Fibroblast of skin of left biceps (primary cell): ENCODE measurements around the gene CBARP.

Source experiments
- DNase-seq, 2 experiments: peaks; one replicate each; pipeline ENCODE4 v3.0.0-alpha.2; 2013; ENCODE audit warnings: low read depth in 2 of 2

CBARP gene

GRCh38 chr19:1237754-1238368 is at the start of gene CBARP:
Gene CBARP (minus strand): TSS chr19:1238005. CDS start chr19:1236100, 1,905 bp downstream.
- no peak for DNase-seq

GRCh38 chr19:1286487-1287353 is 48.9 kb upstream of the CBARP start:
- no peak for DNase-seq

- no peak for DNase-seq
Measured at GRCh38 chr19:1285737-1286360, 48.0 kb upstream of the CBARP start, which contains the start of gene EFNA2. Gene EFNA2 (plus strand): TSS chr19:1285873. CDS start chr19:1286169, 296 bp downstream.

- no peak for DNase-seq
Measured at GRCh38 chr19:1284979-1285736, 47.4 kb upstream of the CBARP start.

- DNase-seq: no peak
Measured at GRCh38 chr19:1284293-1284978, 46.6 kb upstream of the CBARP start.

GRCh38 chr19:1283917-1284292 is 46.1 kb upstream of the CBARP start:
- DNase-seq: no peak

- no peak for DNase-seq
Measured at GRCh38 chr19:1283207-1283916, 45.6 kb upstream of the CBARP start.

- DNase-seq: no peak
Measured at GRCh38 chr19:1282588-1283206, 44.9 kb upstream of the CBARP start.

- no peak for DNase-seq
Measured at GRCh38 chr19:1281569-1282287, 43.9 kb upstream of the CBARP start.

- DNase-seq: no peak
Measured at GRCh38 chr19:1280636-1281568, 43.1 kb upstream of the CBARP start.

GRCh38 chr19:1279782-1280341 is 42.1 kb upstream of the CBARP start:
- no peak for DNase-seq

- no peak for DNase-seq
Measured at GRCh38 chr19:1278713-1279660, 41.2 kb upstream of the CBARP start.

GRCh38 chr19:1278074-1278473 is 40.3 kb upstream of the CBARP start:
- no peak for DNase-seq

- no peak for DNase-seq
Measured at GRCh38 chr19:1277061-1277460, 39.3 kb upstream of the CBARP start.

GRCh38 chr19:1276628-1277022 is 38.8 kb upstream of the CBARP start:
- no peak for DNase-seq

GRCh38 chr19:1275976-1276627 is 38.3 kb upstream of the CBARP start:
- DNase-seq: no peak
